Stimulated activated CD4-positive, alpha-beta T cell treated with anti-CD3 and anti-CD28 coated beads, Interleukin-15, amount 100 ng/mL, for 24 hours (primary cell): Measurements from ENCODE around the gene TOR1AIP1.
"Not testable (repeated sequence)": the region's sequence is repeated elsewhere in the genome, so short reads cannot be mapped to it uniquely, and the experiment has no call there.

Source experiments
- DNase-seq: peaks from one replicate; pipeline ENCODE4 v3.0.0-alpha.2; 2020

Gene TOR1AIP1, protein sequence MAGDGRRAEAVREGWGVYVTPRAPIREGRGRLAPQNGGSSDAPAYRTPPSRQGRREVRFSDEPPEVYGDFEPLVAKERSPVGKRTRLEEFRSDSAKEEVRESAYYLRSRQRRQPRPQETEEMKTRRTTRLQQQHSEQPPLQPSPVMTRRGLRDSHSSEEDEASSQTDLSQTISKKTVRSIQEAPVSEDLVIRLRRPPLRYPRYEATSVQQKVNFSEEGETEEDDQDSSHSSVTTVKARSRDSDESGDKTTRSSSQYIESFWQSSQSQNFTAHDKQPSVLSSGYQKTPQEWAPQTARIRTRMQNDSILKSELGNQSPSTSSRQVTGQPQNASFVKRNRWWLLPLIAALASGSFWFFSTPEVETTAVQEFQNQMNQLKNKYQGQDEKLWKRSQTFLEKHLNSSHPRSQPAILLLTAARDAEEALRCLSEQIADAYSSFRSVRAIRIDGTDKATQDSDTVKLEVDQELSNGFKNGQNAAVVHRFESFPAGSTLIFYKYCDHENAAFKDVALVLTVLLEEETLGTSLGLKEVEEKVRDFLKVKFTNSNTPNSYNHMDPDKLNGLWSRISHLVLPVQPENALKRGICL

DNA sequence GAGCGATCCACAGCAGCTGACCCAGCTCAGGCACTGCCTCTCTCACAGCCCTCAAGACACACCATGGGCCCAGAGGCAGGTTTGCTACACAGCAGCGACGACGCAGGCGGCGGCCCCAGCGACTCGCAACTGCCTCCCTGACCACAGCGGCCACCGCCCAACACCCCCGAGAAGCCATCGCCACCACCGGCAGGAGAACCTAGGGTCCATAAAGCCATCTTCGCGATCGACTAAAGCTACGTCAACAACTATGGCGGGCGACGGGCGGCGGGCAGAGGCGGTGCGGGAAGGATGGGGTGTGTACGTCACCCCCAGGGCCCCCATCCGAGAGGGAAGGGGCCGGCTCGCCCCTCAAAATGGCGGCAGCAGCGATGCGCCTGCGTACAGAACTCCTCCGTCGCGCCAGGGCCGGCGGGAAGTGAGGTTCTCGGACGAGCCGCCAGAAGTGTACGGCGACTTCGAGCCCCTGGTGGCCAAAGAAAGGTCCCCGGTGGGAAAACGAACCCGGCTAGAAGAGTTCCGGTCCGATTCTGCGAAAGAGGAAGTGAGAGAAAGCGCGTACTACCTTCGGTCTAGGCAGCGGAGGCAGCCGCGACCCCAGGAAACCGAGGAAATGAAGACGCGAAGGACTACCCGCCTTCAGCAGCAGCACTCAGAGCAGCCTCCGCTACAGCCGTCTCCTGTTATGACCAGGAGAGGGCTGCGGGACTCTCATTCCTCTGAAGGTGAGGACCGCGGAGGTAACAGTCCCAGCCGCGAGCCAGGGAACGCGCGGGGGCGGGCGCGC is at the start of gene TOR1AIP1:
Gene TOR1AIP1, plus strand, starts transcription at position 33 of the 787 bp plus-strand sequence. Its CDS starts 218 bp downstream, at position 251.
- DNase-seq, result peak; percentile 97

- DNase-seq, result not testable (repeated sequence)
Measured at GRCh38 chr1:179836686-179837445, 45.2 kb upstream of the TOR1AIP1 start.

DNA sequence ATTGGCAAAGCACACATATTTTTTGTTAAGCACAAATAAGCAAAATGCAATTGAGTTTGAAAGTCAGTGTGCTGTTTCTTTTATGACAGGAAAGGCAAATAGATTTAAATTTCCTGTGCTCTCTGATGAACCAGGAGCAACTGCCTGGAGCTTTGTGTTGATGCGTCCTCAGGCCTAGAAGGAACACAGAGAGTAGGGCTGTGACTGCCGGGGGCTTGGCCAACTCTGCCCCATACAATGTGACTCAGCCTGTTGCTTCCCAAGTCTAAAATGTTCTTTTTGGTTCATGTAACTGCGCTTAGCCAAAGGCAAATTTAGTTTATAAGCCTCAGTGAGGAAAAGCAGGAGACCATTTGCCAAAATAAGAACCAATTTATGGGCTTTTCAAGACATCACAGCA is 42.0 kb upstream of the TOR1AIP1 start:
- DNase-seq, result no peak

DNA sequence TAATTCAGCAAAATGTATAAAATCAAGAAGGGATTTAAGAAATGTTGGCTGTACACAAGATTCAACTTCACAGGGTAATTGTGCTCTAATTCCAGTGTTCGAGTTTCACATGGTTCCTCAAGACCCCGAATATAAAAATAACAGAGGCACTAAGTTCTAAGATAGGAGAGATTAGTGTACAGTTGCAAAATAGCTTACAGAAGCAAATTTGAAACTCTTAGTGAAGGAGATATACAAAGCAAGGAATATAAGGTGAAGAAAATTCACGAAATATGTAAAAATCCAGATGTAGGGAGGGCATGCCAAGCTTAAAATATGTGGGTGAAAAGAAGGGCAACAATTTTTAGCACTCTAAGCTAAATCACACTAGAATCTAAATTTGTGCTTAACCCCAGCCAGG is 33.9 kb upstream of the TOR1AIP1 start:
- no peak for DNase-seq

GRCh38 chr1:179853102-179853501 is 29.0 kb upstream of the TOR1AIP1 start:
- DNase-seq, result no peak

DNA sequence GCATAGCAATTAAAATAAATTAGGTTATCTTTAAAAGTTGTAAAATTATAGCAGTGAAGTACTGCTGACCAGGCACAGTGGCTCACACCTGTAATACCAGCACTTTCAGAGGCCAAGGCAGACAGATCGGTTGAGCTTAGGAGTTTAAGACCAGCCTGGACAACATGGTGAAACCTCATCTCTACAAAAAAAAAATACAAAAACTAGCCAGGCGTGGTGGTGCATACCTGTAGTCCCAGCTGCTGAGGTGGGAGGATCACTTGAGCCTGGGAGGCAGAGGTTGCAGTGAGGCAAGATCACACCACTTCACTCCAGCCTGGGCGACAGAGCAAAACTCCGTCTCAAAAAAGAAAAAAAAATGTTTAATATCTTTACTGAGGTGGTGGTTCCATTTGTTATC is 26.3 kb upstream of the TOR1AIP1 start:
- DNase-seq, result not testable (repeated sequence)

GRCh38 chr1:179856296-179856695 is 25.8 kb upstream of the TOR1AIP1 start:
- no peak for DNase-seq

GRCh38 chr1:179857009-179857408 is 25.1 kb upstream of the TOR1AIP1 start:
- no peak for DNase-seq

GRCh38 chr1:179860652-179861051 is 21.4 kb upstream of the TOR1AIP1 start:
- DNase-seq, result no peak

- DNase-seq, result no peak
Measured at GRCh38 chr1:179865377-179865776, 16.7 kb upstream of the TOR1AIP1 start.

DNA sequence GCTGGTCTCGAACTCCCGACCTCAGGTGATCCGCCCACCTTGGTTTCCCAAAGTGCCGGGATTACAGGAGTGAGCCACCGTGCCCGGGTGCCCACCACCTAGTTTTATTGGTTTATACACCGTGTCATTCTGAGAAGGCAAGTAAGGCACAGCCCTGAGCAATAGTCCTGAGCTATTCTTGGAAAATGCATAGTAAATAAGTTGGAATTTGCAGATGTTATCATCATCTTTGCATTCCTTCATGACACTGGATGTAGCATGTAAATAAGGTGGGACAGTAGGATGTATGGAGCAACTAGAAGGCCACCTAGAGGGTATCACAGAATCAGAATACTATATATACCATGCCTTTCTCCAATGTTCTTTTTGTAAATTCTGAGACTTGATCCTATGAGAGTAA is 15.5 kb upstream of the TOR1AIP1 start:
- no peak for DNase-seq

DNA sequence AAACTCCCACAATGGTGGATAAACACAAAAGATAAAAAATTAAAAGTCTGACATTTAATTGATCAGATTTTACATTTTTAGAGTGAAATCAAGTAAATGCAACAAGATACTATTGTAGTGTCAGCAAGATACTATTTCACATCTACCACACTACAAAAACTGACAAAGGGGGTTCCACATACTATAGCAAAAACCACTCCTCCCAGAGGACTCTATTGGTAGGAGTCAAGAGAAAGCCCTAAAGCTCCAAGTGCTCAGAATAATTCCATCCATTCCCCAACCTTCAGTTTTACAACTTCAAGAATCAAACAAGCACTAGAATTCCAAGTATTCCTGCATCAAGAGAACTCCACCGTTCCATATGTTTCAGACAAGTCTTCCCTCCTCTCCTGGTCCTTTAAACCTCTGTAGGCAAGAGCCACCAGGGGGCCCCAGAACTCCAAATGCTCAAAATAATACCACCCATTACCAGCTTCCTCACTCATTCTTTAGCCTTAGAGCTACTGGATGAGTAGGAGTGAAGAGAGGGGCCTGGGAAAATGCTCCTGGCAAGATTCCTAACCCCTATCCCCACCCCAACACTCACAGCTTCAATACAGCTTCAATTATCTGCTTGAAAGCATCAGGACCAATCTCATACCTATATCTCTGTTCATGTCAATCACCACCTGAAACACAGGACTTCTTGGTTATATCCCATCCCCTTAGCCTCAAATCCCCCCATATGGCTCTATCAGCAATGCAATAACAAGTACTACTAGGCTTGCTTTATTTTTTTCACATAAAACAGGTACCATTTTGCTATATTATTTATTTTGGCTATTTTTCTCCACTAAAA is 14.4 kb upstream of the TOR1AIP1 start:
- peak; percentile 53 for DNase-seq

DNA sequence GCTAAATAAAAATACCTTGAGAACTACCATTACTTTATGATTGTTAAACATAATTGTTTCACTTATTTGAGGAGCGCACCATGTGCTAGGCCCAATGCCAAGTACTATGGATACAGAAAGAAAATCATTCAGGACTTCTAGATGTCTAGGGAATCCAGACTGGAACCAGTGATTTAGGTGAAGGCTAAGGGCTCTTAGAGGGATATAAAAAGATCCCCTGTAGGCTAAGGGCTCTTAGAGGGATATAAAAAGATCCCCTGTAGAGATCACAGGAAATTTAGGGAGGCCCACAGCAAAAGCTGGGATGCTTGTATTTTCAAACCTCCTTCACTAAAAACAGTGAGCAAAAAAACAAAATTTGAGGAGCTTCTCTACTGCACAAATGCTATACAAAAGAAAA is 11.2 kb upstream of the TOR1AIP1 start:
- DNase-seq, result no peak

- no peak for DNase-seq
Measured at GRCh38 chr1:179871940-179872339, 10.1 kb upstream of the TOR1AIP1 start.

DNA sequence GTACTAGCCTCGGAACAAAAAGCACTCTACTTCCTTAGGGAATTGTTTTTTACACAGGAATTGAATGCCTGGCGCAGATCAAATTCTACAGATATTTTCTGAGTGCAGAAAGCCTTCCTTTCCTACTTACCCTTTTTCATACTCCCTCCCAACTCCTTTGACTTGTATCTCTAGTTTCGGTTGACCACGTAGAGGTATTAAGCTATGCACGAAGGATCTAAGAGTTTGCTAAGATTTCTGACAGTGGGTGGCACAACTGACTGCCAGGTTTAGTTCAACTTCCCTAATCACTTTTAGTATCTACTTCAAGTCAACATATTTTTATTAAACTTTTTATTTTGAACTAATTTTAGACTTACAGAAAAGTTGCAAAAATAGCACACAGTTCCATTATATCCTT is 9.5 kb upstream of the TOR1AIP1 start:
- no peak for DNase-seq

DNA sequence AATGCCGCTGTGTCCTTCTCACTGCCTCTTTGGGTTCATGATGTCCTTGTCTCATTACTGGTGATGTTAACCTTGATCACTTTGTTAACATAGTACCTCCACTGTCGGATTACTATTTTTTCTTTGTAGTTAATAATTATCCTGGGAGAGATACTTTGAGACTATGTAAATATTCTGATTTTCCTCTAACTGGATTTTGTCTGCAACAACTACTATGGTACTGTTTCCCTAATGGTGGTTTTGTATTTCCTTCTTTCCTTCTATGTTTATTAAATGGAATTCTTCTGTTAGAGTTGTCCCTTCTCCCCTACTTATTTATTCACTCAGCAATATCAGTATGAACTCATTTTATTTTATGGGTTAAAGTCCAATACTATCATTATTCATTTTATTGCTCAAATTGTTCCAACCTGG is 8.6 kb upstream of the TOR1AIP1 start:
- no peak for DNase-seq

DNA sequence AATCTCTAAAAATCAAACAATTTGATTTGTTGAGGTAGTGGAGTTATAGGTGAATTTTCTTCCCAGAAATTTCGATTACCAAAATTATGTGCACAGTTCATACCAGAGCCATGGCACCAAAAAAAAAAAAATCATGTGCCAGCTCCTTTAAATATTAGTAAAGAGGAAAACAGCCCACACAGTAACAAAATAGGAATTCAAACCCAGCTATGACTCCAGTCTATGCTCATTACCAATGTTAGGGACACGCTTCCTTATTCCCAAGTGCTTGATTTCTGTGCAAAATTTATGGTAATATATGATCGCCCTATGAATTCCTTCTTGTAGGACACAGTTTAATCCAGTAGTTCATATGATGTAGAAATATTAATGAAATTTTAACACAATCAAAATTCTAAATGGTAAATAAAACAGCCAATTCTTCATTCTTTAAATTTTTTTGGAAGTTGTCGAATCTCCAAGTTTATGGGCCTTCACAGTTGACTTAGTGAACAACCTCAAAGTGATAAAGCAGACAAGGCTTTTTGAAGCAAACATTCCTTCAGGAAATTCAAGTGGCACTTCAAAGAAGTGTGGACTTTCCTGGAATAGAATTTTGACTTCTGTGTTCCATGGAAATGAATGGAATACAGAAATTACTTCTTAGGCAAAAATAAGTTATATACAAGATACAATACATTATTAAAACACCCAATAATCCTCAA is 6.3 kb upstream of the TOR1AIP1 start:
- DNase-seq, result no peak

- no peak for DNase-seq
Measured at GRCh38 chr1:179876300-179876715, 5.8 kb upstream of the TOR1AIP1 start.

DNA sequence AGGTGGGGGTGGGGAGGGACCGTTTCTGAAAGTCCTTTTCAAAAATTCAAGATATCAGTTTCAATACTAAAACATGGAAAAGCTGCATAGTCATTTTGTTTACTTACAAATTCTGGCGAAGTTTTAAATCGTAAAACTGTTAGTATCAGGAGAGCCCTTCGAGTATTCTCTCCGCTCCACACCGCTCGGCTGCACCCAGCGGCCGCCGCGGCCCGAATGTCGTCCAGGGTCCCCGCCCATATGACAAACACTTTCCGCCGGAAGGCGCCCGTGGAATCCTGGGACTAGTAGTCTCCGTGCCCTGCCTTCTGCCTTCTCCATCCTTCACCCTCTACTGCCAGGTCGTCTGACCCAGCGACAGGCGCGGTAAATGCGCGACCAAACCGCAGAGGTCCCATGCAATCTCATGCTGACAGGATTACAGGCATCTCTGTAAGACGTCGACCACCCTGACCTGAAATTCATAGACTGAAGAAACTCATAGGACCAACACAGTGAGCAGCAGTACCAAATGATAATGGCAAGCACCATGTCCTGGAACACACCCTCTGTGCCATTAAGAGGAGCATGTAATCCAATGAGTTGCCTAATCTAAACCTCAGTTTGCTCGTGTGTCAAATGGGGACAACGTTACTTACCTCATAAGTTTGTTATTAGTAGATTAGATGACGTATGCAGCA is 4.4 kb upstream of the TOR1AIP1 start, which contains the start of gene TOR1AIP2:
Gene TOR1AIP2, minus strand, starts transcription at position 218 of the 680 bp plus-strand sequence. CDS start 25,138 bp downstream, outside the sequence.
- peak; percentile 93 for DNase-seq

DNA sequence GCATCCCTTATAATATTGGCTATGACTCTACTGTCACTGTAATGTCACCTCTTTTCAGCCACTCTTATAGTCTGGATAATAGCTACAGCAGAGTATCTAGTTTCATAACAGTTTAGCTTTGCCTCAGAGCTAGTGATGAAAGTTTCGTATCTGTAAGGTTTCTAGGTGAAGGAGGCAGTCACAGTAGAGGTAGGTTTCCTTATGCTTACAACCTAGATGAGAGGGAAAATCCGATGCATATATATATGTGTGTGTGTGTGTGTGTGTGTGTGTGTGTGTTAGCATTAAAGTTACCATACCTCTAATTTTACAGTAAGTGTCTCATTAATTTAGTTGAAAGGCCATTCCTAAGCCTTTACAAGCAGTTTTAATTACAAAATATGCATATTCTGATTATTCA is 2.3 kb upstream of the TOR1AIP1 start:
- DNase-seq, result no peak
